ENCODE data around the gene TEX22. TPM values are rescaled to one million over a fixed set of nuclear protein-coding genes. Genes with fewer than 3 reads are reported as not detected.

TEX22 gene
- total RNA-seq, 1 donor from 2014 or later, result 0.31 TPM

GRCh38 chr14:105367116-105368031 lies 31.0 kb upstream of the TEX22 start:
- no peak for DNase-seq

- DNase-seq, result no peak
Measured at GRCh38 chr14:105368032-105368417, 30.3 kb upstream of the TEX22 start.

- DNase-seq, result no peak
Measured at GRCh38 chr14:105368426-105368825, 29.9 kb upstream of the TEX22 start.

- no peak for DNase-seq
Measured at GRCh38 chr14:105368910-105369652, 29.3 kb upstream of the TEX22 start.

GRCh38 chr14:105369653-105370040 lies 28.7 kb upstream of the TEX22 start:
- no peak for DNase-seq

- no peak for DNase-seq
Measured at GRCh38 chr14:105374389-105374788, 23.9 kb upstream of the TEX22 start.

- DNase-seq, result no peak
Measured at GRCh38 chr14:105375635-105376057, 22.7 kb upstream of the TEX22 start.

GRCh38 chr14:105376521-105377440 lies 21.6 kb upstream of the TEX22 start:
- DNase-seq, result no peak

- DNase-seq, result no peak
Measured at GRCh38 chr14:105377555-105378182, 20.7 kb upstream of the TEX22 start.

- no peak for DNase-seq
Measured at GRCh38 chr14:105378199-105378598, 20.1 kb upstream of the TEX22 start.

- no peak for DNase-seq
Measured at GRCh38 chr14:105378873-105379685, 19.3 kb upstream of the TEX22 start.

- DNase-seq, result no peak
Measured at GRCh38 chr14:105379946-105380345, 18.4 kb upstream of the TEX22 start.

- no peak for DNase-seq
Measured at GRCh38 chr14:105380756-105381155, 17.6 kb upstream of the TEX22 start.

GRCh38 chr14:105381446-105382342 lies 16.6 kb upstream of the TEX22 start:
- no peak for DNase-seq

- no peak for DNase-seq
Measured at GRCh38 chr14:105382343-105383082, 15.8 kb upstream of the TEX22 start.

- DNase-seq, result no peak
Measured at GRCh38 chr14:105383083-105383730, 15.1 kb upstream of the TEX22 start.

GRCh38 chr14:105384041-105384557 lies 14.2 kb upstream of the TEX22 start:
- DNase-seq, result no peak

- DNase-seq, result no peak
Measured at GRCh38 chr14:105384605-105385321, 13.6 kb upstream of the TEX22 start.
